Astrocyte of the cerebellum (primary cell): ENCODE results near the gene ISCU.
A peak's percentile ranks its signal among the peaks of the same experiment; 100 is the strongest.

Experiments
- DNase-seq: peaks from one replicate; pipeline ENCODE4 v3.0.0-alpha.2; 2011; ENCODE audit warnings: low read depth
- H3K4me3 ChIP-seq: 2 replicates; pipeline ENCODE4 v1.5.1; 2011; ENCODE audit warnings: mild to moderate bottlenecking, low read depth, low read length, moderate library complexity
- CTCF ChIP-seq: IDR thresholded peaks from 2 replicates; pipeline ENCODE4 v1.5.1; 2012; ENCODE audit warnings: low read length, low read depth, moderate library complexity, mild to moderate bottlenecking; ENCODE audit errors: missing control alignments
- in situ Hi-C: cut with HindIII; loops from 2 replicates; pipeline ENCODE4 v1.10.0; 2017; ENCODE audit warnings: low sequenced_read_pairs

Gene ISCU

GRCh38 chr12:108567406-108568337 lies 5.3 kb downstream of the ISCU start:
- DNase-seq: no peak
- H3K4me3 ChIP-seq: no peak overlapping the region
- in situ Hi-C loops: no loop called here
- TF ChIP-seq CTCF: no peak

- in situ Hi-C loops: no loop called here
- DNase-seq: no peak
- no peak overlapping the region for H3K4me3 ChIP-seq
- no peak for TF ChIP-seq CTCF
Measured at GRCh38 chr12:108568338-108569154, 6.2 kb downstream of the ISCU start.

GRCh38 chr12:108570743-108571608 lies 8.6 kb downstream of the ISCU start:
- in situ Hi-C loops: no loop called here
- no peak overlapping the region for H3K4me3 ChIP-seq
- peak; percentile 55 for TF ChIP-seq CTCF
- DNase-seq: no peak

- no peak for DNase-seq
- in situ Hi-C loops: no loop called here
- H3K4me3 ChIP-seq: no peak overlapping the region
- no peak for TF ChIP-seq CTCF
Measured at GRCh38 chr12:108571609-108572165, 9.3 kb downstream of the ISCU start.

- in situ Hi-C loops: no loop called here
- TF ChIP-seq CTCF: no peak
- DNase-seq: no peak
- no peak overlapping the region for H3K4me3 ChIP-seq
Measured at GRCh38 chr12:108572166-108572790, 9.9 kb downstream of the ISCU start.
